BLaER1 treated with 17β-estradiol and CSF1 and Interleukin-3, amounts not matched to agents 10 nM and 100 nM (cell line): ENCODE data around the gene TMEM145.

ENCODE experiments used
- H3K27ac ChIP-seq, 11 experiments: shearing (Covaris generic); formaldehyde crosslinking; 2 replicates each; pipeline ENCODE4 v1.8.1; 2022
- H3K27me3 ChIP-seq, 11 experiments: shearing (Covaris generic); formaldehyde crosslinking; 2 replicates each; pipeline ENCODE4 v1.8.1; 2022
- H3K36me3 ChIP-seq, 11 experiments: shearing (Covaris generic); formaldehyde crosslinking; 2 replicates each; pipeline ENCODE4 v1.8.1; 2022
- H3K4me1 ChIP-seq, 10 experiments: shearing (Covaris generic); formaldehyde crosslinking; 2 replicates each; pipeline ENCODE4 v1.8.1; 2022
- H3K4me2 ChIP-seq, 11 experiments: shearing (Covaris generic); formaldehyde crosslinking; 2 replicates each; pipeline ENCODE4 v1.8.1; 2022
- H3K4me3 ChIP-seq, 10 experiments: shearing (Covaris generic); formaldehyde crosslinking; 2 replicates each; pipeline ENCODE4 v1.8.1; 2022
- H3K9ac ChIP-seq, 11 experiments: shearing (Covaris generic); formaldehyde crosslinking; 2 replicates each; pipeline ENCODE4 v1.8.1; 2022
- H3K9me3 ChIP-seq, 11 experiments: shearing (Covaris generic); formaldehyde crosslinking; replicated peaks in 1 of 11; 2 replicates each; pipeline ENCODE4 v1.8.1; 2022
- H4K20me1 ChIP-seq, 11 experiments: shearing (Covaris generic); formaldehyde crosslinking; 2 replicates each; pipeline ENCODE4 v1.8.1; 2022
- Cebpa-rat ChIP-seq, 11 experiments: shearing (Covaris generic); IDR thresholded peaks; 2 replicates each; pipeline ENCODE4 v1.8.1; 2022

Gene TMEM145

DNA sequence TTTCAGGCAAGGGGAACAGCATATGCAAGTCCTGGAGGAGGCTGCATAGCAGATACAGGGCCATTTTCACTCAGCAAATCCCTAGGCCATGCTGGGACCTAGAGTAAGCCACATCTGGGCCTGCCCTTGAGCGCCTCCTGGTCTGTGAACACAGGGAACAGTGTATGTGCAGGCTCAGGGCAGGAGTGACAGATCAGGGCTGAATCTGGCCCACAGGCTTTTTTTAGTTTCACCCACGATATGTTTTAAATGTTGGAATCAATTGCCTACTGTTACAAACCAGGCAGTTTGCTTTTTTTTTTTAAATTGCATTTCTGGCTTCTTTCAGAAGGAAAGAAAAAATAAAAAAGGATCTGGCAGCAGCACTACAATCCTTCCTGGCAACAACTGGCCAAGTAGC is 1.5 kb upstream of the TMEM145 start:
- Histone ChIP-seq H4K20me1 (peaks cover 0 to 21% (median 5%) of the 10 kb centered on the region in 11 experiments; a peak in 7 of 22 replicates), H3K4me2 (no peak overlapping the region), H3K36me3 (no peaks in the 10 kb centered on the region), H3K9ac (no peak overlapping the region), H3K27me3 (peaks cover 42 to 65% (median 54%) of the 10 kb centered on the region in 11 experiments), H3K9me3 (peaks cover 0 to 7% (median 0%) of the 10 kb centered on the region in 11 experiments; a peak in 3 of 22 replicates), H3K4me3 (no peak overlapping the region), H3K27ac (no peak overlapping the region), H3K4me1 (peaks cover under 1 to 8% (median 5%) of the 10 kb centered on the region in 10 experiments; a peak in 13 of 20 replicates)
- no peak for TF ChIP-seq Cebpa-rat (IDR thresholded peaks at IDR 0.05)

GRCh38 chr19:42312370-42312769 is 739 bp upstream of the TMEM145 start:
- no peak overlapping the region for H3K27ac ChIP-seq
- H3K4me3 ChIP-seq = no peak overlapping the region
- no peaks in the 10 kb centered on the region; a peak in 1 of 22 replicates for H3K9me3 ChIP-seq
- H3K36me3 ChIP-seq = no peaks in the 10 kb centered on the region
- no peak overlapping the region for H3K9ac ChIP-seq
- peaks cover 42 to 72% (median 61%) of the 10 kb centered on the region in 11 experiments for H3K27me3 ChIP-seq
- H3K4me2 ChIP-seq = no peak overlapping the region
- peaks cover 4 to 15% (median 9%) of the 10 kb centered on the region in 10 experiments; a peak in 13 of 20 replicates for H3K4me1 ChIP-seq
- TF ChIP-seq Cebpa-rat (IDR thresholded peaks at IDR 0.05) = no peak
- peaks cover 0 to 21% (median 5%) of the 10 kb centered on the region in 11 experiments; a peak in 7 of 22 replicates for H4K20me1 ChIP-seq

GRCh38 chr19:42313840-42314755 is 989 bp downstream of the TMEM145 start:
- H3K9ac ChIP-seq = no peak overlapping the region
- no peak overlapping the region for H3K4me3 ChIP-seq
- H3K4me1 ChIP-seq = peaks cover 4 to 20% (median 11%) of the 10 kb centered on the region in 10 experiments; a peak in 13 of 20 replicates
- H4K20me1 ChIP-seq = peaks cover 0 to 21% (median 5%) of the 10 kb centered on the region in 11 experiments; a peak in 7 of 22 replicates
- no peak for TF ChIP-seq Cebpa-rat (IDR thresholded peaks at IDR 0.05)
- H3K27me3 ChIP-seq = peaks cover 42 to 74% (median 65%) of the 10 kb centered on the region in 11 experiments
- H3K9me3 ChIP-seq = no peaks in the 10 kb centered on the region; a peak in 1 of 22 replicates
- H3K4me2 ChIP-seq = no peak overlapping the region
- no peaks in the 10 kb centered on the region for H3K36me3 ChIP-seq
- no peak overlapping the region for H3K27ac ChIP-seq

GRCh38 chr19:42315024-42315423 is 1.9 kb downstream of the TMEM145 start:
- H3K27me3 ChIP-seq = peaks cover 42 to 74% (median 65%) of the 10 kb centered on the region in 11 experiments
- peaks cover 0 to 21% (median 5%) of the 10 kb centered on the region in 11 experiments; a peak in 7 of 22 replicates for H4K20me1 ChIP-seq
- no peaks in the 10 kb centered on the region; a peak in 1 of 22 replicates for H3K9me3 ChIP-seq
- no peak overlapping the region for H3K4me2 ChIP-seq
- no peak overlapping the region for H3K27ac ChIP-seq
- no peaks in the 10 kb centered on the region for H3K36me3 ChIP-seq
- H3K4me1 ChIP-seq = peaks cover 4 to 20% (median 11%) of the 10 kb centered on the region in 10 experiments; a peak in 13 of 20 replicates
- H3K9ac ChIP-seq = no peak overlapping the region
- no peak overlapping the region for H3K4me3 ChIP-seq
- TF ChIP-seq Cebpa-rat (IDR thresholded peaks at IDR 0.05) = no peak

DNA sequence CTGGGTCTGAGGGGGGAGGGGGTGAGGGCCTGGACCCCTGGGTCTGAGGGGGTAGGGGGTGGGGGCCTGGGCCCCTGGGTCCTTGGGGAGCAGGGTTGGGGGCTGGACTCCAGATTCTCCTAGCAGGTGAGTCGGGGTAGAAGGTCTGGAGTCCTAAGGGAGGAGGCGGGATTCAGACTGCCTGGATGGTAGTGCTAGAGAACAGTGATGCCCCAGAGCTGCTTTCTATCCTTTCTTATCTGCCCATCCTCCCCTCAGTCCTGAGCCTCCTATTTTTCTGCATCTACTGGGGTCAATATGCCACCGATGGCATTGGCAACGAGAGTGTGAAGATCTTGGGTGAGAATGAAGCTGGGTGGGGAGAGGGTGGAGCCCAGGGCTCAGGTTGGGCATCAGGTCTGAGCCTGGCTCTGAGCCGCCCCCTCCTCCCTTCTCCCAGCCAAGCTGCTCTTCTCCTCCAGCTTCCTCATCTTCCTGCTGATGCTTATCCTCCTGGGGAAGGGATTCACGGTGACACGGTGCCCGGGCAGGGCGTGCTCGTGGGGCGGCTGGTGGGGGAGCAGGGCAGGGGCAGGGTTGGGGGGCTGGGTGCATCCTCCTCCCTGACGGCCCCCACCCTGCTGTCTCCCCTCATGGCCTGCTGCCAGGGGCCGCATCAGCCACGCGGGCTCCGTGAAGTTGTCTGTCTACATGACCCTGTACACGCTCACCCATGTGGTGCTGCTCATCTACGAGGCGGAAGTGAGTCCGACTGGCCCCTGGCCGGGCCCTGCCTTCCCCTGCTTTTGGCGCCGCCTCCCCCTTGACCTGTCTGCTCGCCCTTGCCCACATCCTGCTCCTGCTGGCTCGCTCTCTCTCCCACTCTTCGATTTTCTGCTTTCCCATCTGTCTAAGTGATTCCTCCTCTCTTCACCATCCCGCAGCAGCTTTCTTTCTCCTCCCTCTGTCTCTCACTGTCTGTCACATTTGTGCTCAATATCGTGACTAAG is 3.4 kb downstream of the TMEM145 start:
- Histone ChIP-seq H3K4me1 (peaks cover 4 to 20% (median 11%) of the 10 kb centered on the region in 10 experiments; a peak in 13 of 20 replicates), H4K20me1 (peaks cover 0 to 21% (median 5%) of the 10 kb centered on the region in 11 experiments; a peak in 7 of 22 replicates), H3K36me3 (no peaks in the 10 kb centered on the region), H3K9ac (0 out of 22 replicates have a peak overlapping the region, but pooled peaks of 1 of the 11 experiments have one; percentile 21), H3K27me3 (peaks cover 42 to 78% (median 71%) of the 10 kb centered on the region in 11 experiments), H3K9me3 (no peaks in the 10 kb centered on the region; a peak in 1 of 22 replicates), H3K27ac (no peak overlapping the region), H3K4me3 (no peak overlapping the region), H3K4me2 (peak overlapping the region in 10 of 11 experiments; percentile 7 to 66 (median 41); a peak in 13 of 22 replicates)
- TF ChIP-seq Cebpa-rat (IDR thresholded peaks at IDR 0.05) = no peak

DNA sequence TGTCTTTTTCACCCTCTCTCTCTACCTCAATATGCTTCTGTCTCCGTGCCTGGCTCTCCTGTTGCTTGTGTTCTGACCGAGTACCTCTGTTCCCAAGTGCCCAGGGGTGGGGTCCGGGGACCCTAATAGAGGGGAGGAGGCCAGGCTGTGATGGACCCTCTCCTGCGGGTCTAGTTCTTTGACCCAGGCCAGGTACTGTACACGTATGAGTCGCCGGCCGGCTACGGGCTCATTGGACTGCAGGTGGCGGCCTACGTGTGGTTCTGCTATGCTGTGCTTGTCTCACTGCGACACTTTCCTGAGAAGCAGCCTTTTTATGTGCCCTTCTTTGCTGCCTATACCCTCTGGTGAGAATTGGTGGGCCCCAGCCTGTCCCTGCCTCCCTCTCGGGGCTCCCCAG is 4.4 kb downstream of the TMEM145 start:
- H3K27ac ChIP-seq = no peak overlapping the region
- H3K9me3 ChIP-seq = no peaks in the 10 kb centered on the region; a peak in 1 of 22 replicates
- peak overlapping the region in 6 of 11 experiments; percentile 7 to 65 (median 49); a peak in 6 of 22 replicates for H3K4me2 ChIP-seq
- H3K27me3 ChIP-seq = peaks cover 44 to 78% (median 71%) of the 10 kb centered on the region in 11 experiments
- no peak for TF ChIP-seq Cebpa-rat (IDR thresholded peaks at IDR 0.05)
- peaks cover 4 to 20% (median 11%) of the 10 kb centered on the region in 10 experiments; a peak in 13 of 20 replicates for H3K4me1 ChIP-seq
- no peak overlapping the region for H3K9ac ChIP-seq
- peaks cover 0 to 15% (median 5%) of the 10 kb centered on the region in 11 experiments; a peak in 7 of 22 replicates for H4K20me1 ChIP-seq
- no peaks in the 10 kb centered on the region for H3K36me3 ChIP-seq
- H3K4me3 ChIP-seq = no peak overlapping the region

- no peak for TF ChIP-seq Cebpa-rat (IDR thresholded peaks at IDR 0.05)
- H3K27me3 ChIP-seq = peaks cover 36 to 57% (median 50%) of the 10 kb centered on the region in 11 experiments
Measured at GRCh38 chr19:42322305-42322704, 9.2 kb downstream of the TMEM145 start.

GRCh38 chr19:42323473-42323851 is 10.4 kb downstream of the TMEM145 start:
- Histone ChIP-seq H3K27me3 (peaks cover 36 to 52% (median 44%) of the 10 kb centered on the region in 11 experiments), H3K4me3 (no peak overlapping the region), H3K27ac (no peak overlapping the region), H3K9me3 (no peaks in the 10 kb centered on the region), H3K36me3 (no peaks in the 10 kb centered on the region), H3K4me2 (no peak overlapping the region), H3K9ac (no peak overlapping the region), H3K4me1 (peaks cover 21 to 34% (median 29%) of the 10 kb centered on the region in 10 experiments), H4K20me1 (peaks cover 0 to 23% (median 11%) of the 10 kb centered on the region in 11 experiments; a peak in 13 of 22 replicates)
- TF ChIP-seq Cebpa-rat (IDR thresholded peaks at IDR 0.05) = no peak

More at GRCh38 chr19:42322305-42322704, 9.2 kb downstream of the TMEM145 start:
- no peak overlapping the region for H3K4me3 ChIP-seq
- H3K4me1 ChIP-seq = peaks cover 17 to 25% (median 21%) of the 10 kb centered on the region in 10 experiments
- no peaks in the 10 kb centered on the region for H3K9me3 ChIP-seq
- H3K36me3 ChIP-seq = no peaks in the 10 kb centered on the region
- H3K9ac ChIP-seq = no peak overlapping the region
- no peak overlapping the region for H3K27ac ChIP-seq
- H4K20me1 ChIP-seq = peaks cover 0 to 12% (median 1%) of the 10 kb centered on the region in 11 experiments; a peak in 9 of 22 replicates
- no peak overlapping the region for H3K4me2 ChIP-seq
